H1 (cell line): ENCODE data around the gene PPP1R17. TPM values are rescaled to one million over a fixed set of nuclear protein-coding genes. Genes with fewer than 3 reads are reported as not detected.

ENCODE experiments used
- CTCF ChIA-PET: fragments of 300-600 bp; sonication (Branson Sonifier 250); formaldehyde crosslinking; loops from one replicate; lab custom pipeline; 2021; ENCODE audit not compliant: partially characterized antibody; lab: Charles Lee
- POLR2A ChIA-PET: fragments of 300-600 bp; sonication (Branson Sonifier 250); formaldehyde crosslinking; loops from one replicate; lab custom pipeline; 2021; ENCODE audit warnings: inconsistent platforms; ENCODE audit not compliant: partially characterized antibody; lab: Charles Lee
- DNase-seq, 2 experiments: peaks; one replicate each; pipeline versions ENCODE4 v3.0.0 to v3.0.0-alpha.2; 2010 to 2022; ENCODE audit warnings: low spot score in 2 of 2, low read depth in 1 of 2, mixed read lengths in 1 of 2
- FAIRE-seq: peaks from 2 replicates; lab custom pipeline; 2011; peaks lifted over from hg19 to GRCh38; lab: Jason Lieb, UNC
- H2AFZ ChIP-seq: 2 replicates; pipeline ENCODE4 v1.8.1; 2012; ENCODE audit warnings: low read length, inconsistent platforms
- H2AK5ac ChIP-seq: 2 replicates; pipeline ENCODE4 v1.6.1; 2013; ENCODE audit warnings: low read depth, low read length
- H2BK120ac ChIP-seq: replicated peaks from 2 replicates; pipeline ENCODE3; 2013; ENCODE audit warnings: low read depth, low read length, inconsistent platforms
- H2BK12ac ChIP-seq: 2 replicates; pipeline ENCODE4 v1.6.1; 2013; ENCODE audit warnings: low read depth, low read length
- H2BK15ac ChIP-seq: 2 replicates; pipeline ENCODE4 v1.6.1; 2013; ENCODE audit warnings: low read length
- H2BK20ac ChIP-seq: 2 replicates; pipeline ENCODE4 v1.6.1; 2013; ENCODE audit warnings: low read length
- H2BK5ac ChIP-seq: 2 replicates; pipeline ENCODE4 v1.6.1; 2013; ENCODE audit warnings: low read depth, low read length
- H3K14ac ChIP-seq: 2 replicates; pipeline ENCODE4 v1.6.1; 2013; ENCODE audit warnings: inconsistent platforms; ENCODE audit not compliant: insufficient read length
- H3K18ac ChIP-seq: 2 replicates; pipeline ENCODE4 v1.6.1; 2013; ENCODE audit warnings: low read length; ENCODE audit errors: extremely low read depth
- H3K23ac ChIP-seq: 2 replicates; pipeline ENCODE4 v1.6.1; 2013; ENCODE audit warnings: inconsistent platforms; ENCODE audit not compliant: insufficient read length
- H3K23me2 ChIP-seq: 2 replicates; pipeline ENCODE4 v1.6.1; 2013; ENCODE audit warnings: low read depth, low read length
- H3K27ac ChIP-seq: 2 replicates; pipeline ENCODE4 v1.6.1; 2011; ENCODE audit warnings: low read depth, low read length, inconsistent platforms
- H3K27me3 ChIP-seq, 4 experiments: replicated peaks in 1 of 4; 1 replicate in 1 of 4; 2 replicates in 3 of 4; pipeline versions ENCODE4 v1.6.1 to v1.8.1; 2011 to 2013; ENCODE audit warnings: low read length in 3 of 4, mild to moderate bottlenecking in 3 of 4, inconsistent platforms in 2 of 4, mixed read lengths in 2 of 4, moderate library complexity in 1 of 4; ENCODE audit not compliant: control insufficient read depth in 3 of 4, insufficient read depth in 3 of 4; ENCODE audit errors: extremely low read depth in 1 of 4
- H3K36me3 ChIP-seq, 4 experiments: 2 replicates each; pipeline versions ENCODE4 v1.6.1 to v1.8.1; 2011 to 2013; ENCODE audit warnings: mild to moderate bottlenecking in 4 of 4, low read length in 3 of 4, moderate library complexity in 2 of 4, control low read depth in 1 of 4, inconsistent platforms in 1 of 4; ENCODE audit not compliant: insufficient read depth in 4 of 4, control insufficient read depth in 2 of 4
- H3K4ac ChIP-seq: replicated peaks from 2 replicates; pipeline ENCODE3; 2013; ENCODE audit warnings: low read length, low read depth, mixed read lengths, inconsistent platforms; ENCODE audit not compliant: insufficient read length
- H3K4me1 ChIP-seq, 4 experiments: replicated peaks in 1 of 4; 1 replicate in 1 of 4; 2 replicates in 3 of 4; pipeline versions ENCODE4 v1.6.1 to v1.8.1; 2011 to 2013; ENCODE audit warnings: low read length in 3 of 4, inconsistent platforms in 2 of 4, mixed read lengths in 1 of 4; ENCODE audit not compliant: insufficient read depth in 4 of 4, control insufficient read depth in 3 of 4
- H3K4me2 ChIP-seq, 2 experiments: 2 replicates each; pipeline versions ENCODE4 v1.6.1 to v1.8.1; 2011 to 2013; ENCODE audit warnings: low read depth in 2 of 2, low read length in 2 of 2, control low read depth in 1 of 2, inconsistent platforms in 1 of 2, mild to moderate bottlenecking in 1 of 2; ENCODE audit not compliant: insufficient read depth in 1 of 2
- H3K4me3 ChIP-seq, 4 experiments: fragments of 200-600, 300-600 bp in 1 of 4; sonication (generic), shearing (Covaris generic), sonication (Bioruptor Twin) in 1 of 4; 2 replicates each; pipeline versions ENCODE4 v1.5.1 to v1.8.1; 2011 to 2016; ENCODE audit warnings: low read length in 4 of 4, low read depth in 3 of 4, control low read depth in 2 of 4, inconsistent platforms in 2 of 4, mild to moderate bottlenecking in 2 of 4, mixed read lengths in 1 of 4, moderate library complexity in 1 of 4; ENCODE audit not compliant: insufficient read depth in 2 of 4; ENCODE audit errors: extremely low read depth in 1 of 4
- H3K56ac ChIP-seq: replicated peaks from 2 replicates; pipeline ENCODE3; 2013; ENCODE audit warnings: low read depth, mild to moderate bottlenecking, mixed read lengths, low read length, inconsistent platforms; ENCODE audit not compliant: insufficient read length
- H3K79me1 ChIP-seq: 2 replicates; pipeline ENCODE4 v1.6.1; 2013; ENCODE audit warnings: low read depth, low read length, control low read depth
- H3K79me2 ChIP-seq, 2 experiments: 2 replicates each; pipeline versions ENCODE4 v1.6.1 to v1.8.1; 2012 to 2013; ENCODE audit warnings: low read length in 2 of 2, mild to moderate bottlenecking in 2 of 2, inconsistent platforms in 1 of 2; ENCODE audit not compliant: insufficient read depth in 2 of 2, control insufficient read depth in 1 of 2
- H3K9ac ChIP-seq, 4 experiments: replicated peaks in 1 of 4; 1 replicate in 1 of 4; 2 replicates in 3 of 4; pipeline versions ENCODE4 v1.6.1 to v1.8.1; 2011 to 2013; ENCODE audit warnings: low read depth in 3 of 4, low read length in 3 of 4, control low read depth in 2 of 4, mild to moderate bottlenecking in 2 of 4, moderate library complexity in 2 of 4, inconsistent platforms in 1 of 4; ENCODE audit errors: extremely low read depth in 1 of 4
- H3K9me3 ChIP-seq, 2 experiments: 2 replicates each; pipeline versions ENCODE4 v1.6.1 to v1.8.1; 2012 to 2013; ENCODE audit warnings: mild to moderate bottlenecking in 2 of 2, moderate library complexity in 2 of 2, control low read depth in 1 of 2, inconsistent platforms in 1 of 2, low read depth in 1 of 2, low read length in 1 of 2, mixed read lengths in 1 of 2; ENCODE audit not compliant: insufficient read depth in 2 of 2
- H4K20me1 ChIP-seq, 2 experiments: replicated peaks in 1 of 2; 2 replicates each; pipeline versions ENCODE3 to v1.8.1; 2011 to 2013; ENCODE audit warnings: inconsistent platforms in 2 of 2, low read length in 2 of 2, mild to moderate bottlenecking in 1 of 2; ENCODE audit not compliant: insufficient read depth in 2 of 2, control insufficient read depth in 1 of 2
- H4K5ac ChIP-seq: 2 replicates; pipeline ENCODE4 v1.6.1; 2013; ENCODE audit warnings: low read length, low read depth, mixed read lengths, inconsistent platforms; ENCODE audit not compliant: insufficient read length
- H4K8ac ChIP-seq: 2 replicates; pipeline ENCODE4 v1.8.0; 2013; ENCODE audit warnings: mild to moderate bottlenecking, moderate library complexity, low read length, inconsistent platforms; ENCODE audit not compliant: insufficient read depth; ENCODE audit errors: extremely low read depth
- H4K91ac ChIP-seq: replicated peaks from 2 replicates; pipeline ENCODE3; 2013; ENCODE audit warnings: low read length, mixed read lengths, inconsistent platforms; ENCODE audit not compliant: insufficient read length
- CEBPB ChIP-seq: IDR thresholded peaks from 2 replicates; pipeline ENCODE4 v1.6.1; 2012; ENCODE audit warnings: low read depth, low read length
- CHD1 ChIP-seq: IDR thresholded peaks from 2 replicates; pipeline ENCODE4 v1.6.1; 2012; ENCODE audit warnings: low read depth, low read length, improper control_type of control experiment
- CREB1 ChIP-seq: IDR thresholded peaks from 2 replicates; pipeline ENCODE4 v1.6.1; 2012; ENCODE audit warnings: inconsistent platforms
- SIN3A ChIP-seq, 2 experiments: IDR thresholded peaks in 1 of 2; conservative IDR thresholded peaks in 1 of 2; 2 replicates each; pipeline ENCODE4 v1.6.1; 2011 to 2012; ENCODE audit warnings: low read length in 2 of 2, improper control_type of control experiment in 1 of 2, low read depth in 1 of 2, mild to moderate bottlenecking in 1 of 2
- polyA plus RNA-seq, 7 experiments: library from polyadenylated mRNA; depleted of rRNA in 3 of 7; stranded (reverse) in 5 of 7; unstranded in 2 of 7; fragments of >200 nt in 5 of 7; fragments of 200-250 nt in 2 of 7; gene quantifications; 1 replicate in 5 of 7; 2 replicates in 1 of 7; 4 replicates in 1 of 7; pipeline versions ENCODE4 v1.2.1 to v1.2.3, GENCODE V29; 2011 to 2013; ENCODE audit warnings: missing spikeins in 2 of 7, mixed read lengths in 2 of 7
- total RNA-seq: library from RNA; stranded (reverse); fragmentation: NEBNext Ultra II Directional; extraction: Animal tissue kit (Norgen Biotek cat#: 25700); gene quantifications from 2 replicates; pipeline ENCODE4 v1.2.1, GENCODE V29; 2021

PPP1R17 gene
- total and polyA plus RNA-seq, 2 of the 8 experiments (the other 6 are each of a cell fraction or from before 2014, with no cell fraction given) = 1.5 to 2.5 TPM

DNA sequence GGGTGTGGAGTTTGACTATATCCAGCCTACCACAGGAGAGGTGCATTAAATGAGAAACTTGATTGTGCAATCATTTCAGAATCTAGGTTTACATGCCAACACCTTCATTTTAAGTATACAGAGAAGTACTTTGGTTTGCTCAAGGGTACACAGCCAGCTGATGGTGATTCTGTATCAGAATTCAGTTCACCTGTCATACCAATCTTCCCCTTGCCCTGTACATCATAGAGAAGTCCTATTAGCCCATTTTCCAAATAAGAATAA, 35.0 kb upstream of the PPP1R17 start:
- Histone ChIP-seq H2BK120ac (no peak overlapping the region), H3K9ac (no peak overlapping the region), H2BK20ac (peak overlapping the region; percentile 53; the same call in 1 of the 2 replicates), H3K79me2 (no peaks in the 10 kb centered on the region), H2BK5ac (no peak overlapping the region), H3K23ac (no peak overlapping the region), H2AK5ac (no peak overlapping the region), H3K4me3 (no peak overlapping the region), H2BK12ac (no peak overlapping the region), H3K36me3 (no peaks in the 10 kb centered on the region), H3K79me1 (no peaks in the 10 kb centered on the region), H4K20me1 (no peaks in the 10 kb centered on the region), H3K18ac (no peak overlapping the region), H3K27me3 (no peaks in the 10 kb centered on the region; a peak in 1 of 7 replicates), H3K4ac (no peak overlapping the region), H3K4me2 (0 out of 4 replicates have a peak overlapping the region, but pooled peaks of 1 of the 2 experiments have one; percentile 56), H4K8ac (no peak overlapping the region), H4K5ac (no peak overlapping the region), H3K9me3 (no peaks in the 10 kb centered on the region), H3K23me2 (no peaks in the 10 kb centered on the region; the same call in 1 of the 2 replicates), H2AFZ (no peak overlapping the region), H4K91ac (no peak overlapping the region), H3K4me1 (peaks cover 3 to 28% (median 15%) of the 10 kb centered on the region in 4 experiments; a peak in 4 of 7 replicates), H3K56ac (no peak overlapping the region), H3K14ac (no peak overlapping the region), H3K27ac (no peak overlapping the region), H2BK15ac (no peak overlapping the region)
- DNase-seq (no peak), FAIRE-seq (no peak)
- ChIA-PET POLR2A (no interaction called here), CTCF (interaction anchor here (0.8 to 3.5 kb wide), 8 partner anchors 12 to 130 kb away, joined by 3 to 13 read pairs (median 4); no protein-coding TSS in a partner anchor)
- peak; percentile 92 for TF ChIP-seq CEBPB
- no peak for TF ChIP-seq CHD1
- TF ChIP-seq CREB1 = no peak
- no peak for TF ChIP-seq SIN3A (conservative IDR thresholded peaks at IDR 0.05 in 1 of 2, IDR thresholded peaks at IDR 0.05 in 1 of 2; ENCODE audit: low read depth in 1 of 2, low read length in 2 of 2)
